GM19328 (cell line): Measurements from ENCODE around the gene CLSTN2.

ENCODE experiments used
- ATAC-seq: cut with Tn5 transposase; IDR thresholded peaks from one replicate; pipeline ENCODE4 v1.9.1; 2021; ENCODE audit warnings: mild to moderate bottlenecking, moderate library complexity; ENCODE audit not compliant: unreplicated experiment

CLSTN2 gene

DNA sequence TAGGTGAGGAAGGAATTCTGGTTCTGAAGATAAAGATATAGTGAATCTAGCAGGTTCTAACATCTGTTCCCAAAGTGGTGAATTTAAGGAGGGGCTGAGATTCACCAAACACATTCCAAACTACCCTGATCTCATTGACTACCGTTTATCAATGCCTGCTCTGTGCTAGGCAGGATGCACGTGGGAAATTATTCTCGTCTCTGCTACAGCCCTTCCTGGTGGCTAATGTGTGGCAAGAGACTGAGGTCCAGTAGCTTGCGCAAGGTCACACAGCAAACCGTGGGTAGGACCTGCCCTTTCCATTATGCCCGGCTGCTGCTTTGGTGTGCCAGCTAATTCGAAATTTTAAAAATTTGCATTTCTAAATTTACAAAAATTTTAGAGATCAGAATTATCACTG is 533.4 kb downstream of the CLSTN2 start:
- ATAC-seq: no peak

DNA sequence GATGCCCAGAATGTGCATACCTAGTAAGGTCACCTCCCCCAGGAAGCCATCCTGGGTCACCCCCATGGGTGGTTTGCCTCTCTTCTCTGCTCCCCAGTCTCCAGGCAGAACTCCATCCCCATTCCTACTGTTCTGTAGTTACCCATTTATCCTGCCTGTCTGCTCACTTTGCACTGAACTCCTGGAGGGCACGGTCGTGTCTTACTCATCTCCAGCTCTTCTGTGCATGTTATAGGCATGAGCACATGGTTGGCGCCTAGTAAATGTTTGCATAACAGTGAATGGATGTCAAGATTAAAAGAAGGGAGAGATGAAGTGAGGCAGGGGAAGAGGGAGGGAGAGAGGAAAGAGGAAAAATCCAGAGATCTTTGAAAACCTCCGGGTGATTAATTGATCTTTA is 534.5 kb downstream of the CLSTN2 start:
- ATAC-seq: no peak

- no peak for ATAC-seq
Observed at GRCh38 chr3:140470211-140470610, 535.2 kb downstream of the CLSTN2 start.

DNA sequence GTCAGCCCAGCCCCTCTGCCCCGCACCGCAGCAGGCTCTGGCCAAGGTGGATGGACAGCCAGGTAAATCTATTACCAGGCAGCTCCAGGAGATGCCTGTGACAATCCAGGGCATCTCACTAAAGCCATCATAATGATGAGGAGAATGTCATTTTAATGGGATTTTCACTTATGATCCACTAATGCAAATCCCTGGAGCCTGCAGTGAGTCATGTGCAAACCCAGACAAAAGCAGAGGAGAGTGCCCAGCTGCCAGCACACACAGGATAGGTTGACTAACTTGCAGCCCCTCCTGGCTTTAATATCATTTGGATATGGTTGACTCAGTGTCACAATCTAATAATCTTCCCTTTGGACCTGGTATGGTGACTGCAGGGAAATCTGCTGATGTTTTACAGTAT is 536.0 kb downstream of the CLSTN2 start:
- no peak for ATAC-seq

- no peak for ATAC-seq
Observed at GRCh38 chr3:140472306-140473020, 537.5 kb downstream of the CLSTN2 start.

- ATAC-seq: no peak
Observed at GRCh38 chr3:140487566-140487965, 552.6 kb downstream of the CLSTN2 start.

- ATAC-seq: no peak
Observed at GRCh38 chr3:140493271-140493670, 558.3 kb downstream of the CLSTN2 start.

- ATAC-seq: no peak
Observed at GRCh38 chr3:140494970-140495369, 560.0 kb downstream of the CLSTN2 start.

DNA sequence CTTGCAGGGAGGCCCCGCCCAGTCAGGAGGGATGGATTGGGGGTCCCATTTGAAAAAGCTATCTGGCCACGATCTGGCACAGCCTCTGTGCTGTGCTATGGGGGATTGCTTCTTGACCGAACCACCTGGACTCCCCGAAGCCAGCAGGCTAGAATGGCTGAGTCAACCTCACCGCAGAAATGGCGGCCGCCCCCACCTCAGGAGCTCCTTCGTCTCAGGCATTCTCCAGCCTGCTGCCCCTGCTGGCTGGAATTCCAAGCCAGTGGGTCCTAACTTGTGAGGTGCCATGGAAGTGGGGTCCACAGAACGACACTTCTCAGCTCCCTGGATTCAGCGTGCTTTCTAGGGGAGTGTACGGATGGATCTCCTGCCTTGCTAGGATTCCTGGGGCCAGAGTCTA is 562.3 kb downstream of the CLSTN2 start:
- no peak for ATAC-seq

GRCh38 chr3:140499114-140499757 is 564.3 kb downstream of the CLSTN2 start:
- ATAC-seq: no peak

GRCh38 chr3:140500473-140500872 is 565.5 kb downstream of the CLSTN2 start:
- no peak for ATAC-seq

DNA sequence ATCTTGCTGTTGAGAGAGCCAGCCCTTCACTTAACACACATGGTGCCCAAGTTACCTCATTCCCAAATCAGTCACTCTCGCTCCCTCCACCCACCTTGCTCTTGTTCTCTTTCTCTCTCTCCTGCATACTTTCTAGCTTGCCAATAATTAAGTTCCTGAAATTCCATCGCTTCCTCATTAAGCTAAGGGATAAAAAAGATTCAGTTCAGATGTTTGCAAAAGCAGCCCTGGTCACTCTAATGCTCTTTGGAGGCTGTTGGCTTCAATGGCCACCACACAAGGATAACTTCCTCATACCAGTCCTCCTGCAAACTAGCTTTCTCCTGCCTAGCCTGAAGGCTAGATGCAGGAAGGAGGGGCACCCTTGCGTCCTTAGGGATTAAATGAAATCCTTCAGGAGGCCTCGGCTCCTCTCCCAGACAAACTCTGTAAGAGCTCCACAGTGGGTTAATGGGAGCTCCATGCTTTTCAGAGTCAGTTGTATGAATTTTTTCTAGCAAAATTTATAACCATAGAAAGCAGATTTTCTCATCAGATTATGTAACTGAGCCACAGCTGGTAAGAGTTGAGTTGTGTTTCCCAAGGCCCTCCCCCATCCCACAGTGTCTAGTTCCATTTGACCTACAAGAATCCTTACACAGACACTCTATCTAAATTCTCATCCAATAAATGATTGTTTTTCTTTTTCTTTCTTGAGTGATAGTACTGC is 566.2 kb downstream of the CLSTN2 start:
- no peak for ATAC-seq

DNA sequence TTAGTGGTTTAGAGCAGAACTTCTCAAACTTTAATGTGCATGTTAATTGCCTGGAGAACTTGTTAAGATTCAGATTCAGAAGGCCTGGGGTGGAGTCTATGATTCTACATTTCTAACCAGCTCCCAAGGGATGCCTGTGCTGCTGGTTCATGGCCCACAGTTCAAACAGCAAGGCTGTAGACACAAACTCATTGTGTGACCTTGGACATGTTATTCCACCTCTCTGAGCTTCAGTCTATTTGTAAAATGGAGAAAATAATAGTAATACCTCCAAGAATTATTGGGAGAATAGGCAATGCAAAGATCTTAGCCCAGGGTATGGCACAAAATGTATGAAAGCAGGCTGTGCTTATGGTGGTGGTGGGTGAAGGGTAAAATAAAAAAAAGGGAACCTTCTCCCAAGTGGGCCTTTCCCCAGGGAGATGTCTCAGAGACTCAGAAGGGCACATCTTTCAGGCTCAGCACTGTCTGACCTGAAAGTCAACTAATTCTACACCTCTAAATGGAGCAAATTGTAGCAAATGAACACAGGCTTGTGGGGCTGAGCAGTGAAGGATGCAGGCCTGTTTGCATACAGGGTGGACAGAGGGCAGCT is 566.9 kb downstream of the CLSTN2 start:
- no peak for ATAC-seq

GRCh38 chr3:140505213-140505612 is 570.2 kb downstream of the CLSTN2 start:
- ATAC-seq: no peak

GRCh38 chr3:140505876-140506275 is 570.9 kb downstream of the CLSTN2 start:
- ATAC-seq: no peak

DNA sequence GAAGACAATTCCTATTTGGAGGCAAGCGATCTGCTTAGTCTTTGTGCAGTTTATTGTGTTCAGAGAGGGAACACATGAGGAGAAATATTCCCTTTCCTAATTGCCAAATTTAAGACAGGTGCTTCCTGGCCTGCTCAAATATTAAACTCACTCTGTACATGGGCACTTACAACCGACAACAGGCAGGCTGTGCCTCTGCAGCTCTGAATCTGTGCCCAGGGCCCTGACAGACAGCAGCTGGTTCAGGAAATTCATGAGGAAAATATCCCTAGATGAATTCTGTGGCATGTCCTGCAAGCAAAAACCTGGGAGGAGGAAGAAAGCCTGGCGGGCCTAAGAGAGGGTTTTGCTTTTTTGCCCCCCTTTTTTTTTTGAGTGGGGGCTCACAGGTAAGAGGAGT is 573.6 kb downstream of the CLSTN2 start:
- ATAC-seq: no peak

GRCh38 chr3:140509534-140509933 is 574.5 kb downstream of the CLSTN2 start:
- no peak for ATAC-seq

DNA sequence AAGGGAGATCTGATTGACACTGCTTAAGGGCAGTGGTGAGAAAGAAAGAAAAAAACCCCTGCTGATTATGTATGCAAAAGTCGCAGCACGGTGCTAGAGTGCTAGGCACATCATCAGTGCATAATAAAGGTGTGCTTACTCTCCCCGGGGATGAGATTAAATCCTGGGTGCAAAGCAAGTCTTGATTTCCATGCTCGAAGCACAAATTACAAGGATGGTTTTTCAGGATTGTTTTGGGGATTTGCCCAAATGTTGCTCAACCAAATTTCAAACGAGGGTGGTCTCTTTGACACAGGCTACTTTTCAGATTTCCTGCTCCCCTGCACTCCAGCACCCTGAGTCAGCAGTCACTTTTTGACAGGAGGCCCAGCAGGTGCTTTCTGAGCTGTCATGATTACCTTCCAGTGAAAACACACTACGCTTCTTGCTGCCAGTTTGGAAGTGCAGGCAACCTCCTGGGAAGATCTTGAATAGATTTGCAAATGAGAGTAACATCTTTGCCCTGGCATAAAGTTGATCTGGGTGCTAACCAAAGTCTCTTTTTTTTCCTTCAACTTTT is 575.4 kb downstream of the CLSTN2 start:
- no peak for ATAC-seq

DNA sequence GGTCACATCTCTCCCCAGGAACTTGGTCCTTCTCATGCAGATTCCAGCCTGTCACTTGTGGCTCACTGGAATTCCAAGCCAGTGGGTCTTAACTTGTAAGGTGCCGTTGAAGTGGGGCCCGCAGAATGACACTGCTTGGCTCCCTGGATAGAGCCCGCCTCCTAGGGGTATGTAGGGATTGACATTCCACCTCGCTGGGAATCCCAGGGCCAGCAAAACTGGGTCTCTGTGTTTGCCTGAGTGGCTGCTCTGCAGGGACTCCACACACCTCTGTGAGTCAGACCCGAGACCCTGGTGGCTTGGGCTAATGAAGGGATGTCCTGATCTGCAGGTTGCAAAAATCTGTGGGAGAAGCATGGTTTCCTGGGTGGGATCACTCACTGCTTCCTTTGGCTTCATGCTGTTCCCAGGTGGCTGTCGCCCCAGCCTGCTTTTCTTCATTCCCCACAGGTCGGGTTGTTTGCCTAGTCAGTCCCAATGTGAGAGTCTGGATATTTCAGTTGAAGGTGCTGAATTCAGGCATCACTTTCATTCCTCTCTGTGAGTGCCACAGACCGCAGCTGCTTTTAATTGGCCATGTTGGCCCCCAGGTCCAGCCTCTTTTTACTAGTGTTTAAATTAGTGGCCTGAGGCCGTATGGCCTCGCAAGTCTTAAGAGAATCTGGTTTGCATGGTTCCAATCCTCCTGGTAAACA is 586.9 kb downstream of the CLSTN2 start:
- ATAC-seq: no peak

DNA sequence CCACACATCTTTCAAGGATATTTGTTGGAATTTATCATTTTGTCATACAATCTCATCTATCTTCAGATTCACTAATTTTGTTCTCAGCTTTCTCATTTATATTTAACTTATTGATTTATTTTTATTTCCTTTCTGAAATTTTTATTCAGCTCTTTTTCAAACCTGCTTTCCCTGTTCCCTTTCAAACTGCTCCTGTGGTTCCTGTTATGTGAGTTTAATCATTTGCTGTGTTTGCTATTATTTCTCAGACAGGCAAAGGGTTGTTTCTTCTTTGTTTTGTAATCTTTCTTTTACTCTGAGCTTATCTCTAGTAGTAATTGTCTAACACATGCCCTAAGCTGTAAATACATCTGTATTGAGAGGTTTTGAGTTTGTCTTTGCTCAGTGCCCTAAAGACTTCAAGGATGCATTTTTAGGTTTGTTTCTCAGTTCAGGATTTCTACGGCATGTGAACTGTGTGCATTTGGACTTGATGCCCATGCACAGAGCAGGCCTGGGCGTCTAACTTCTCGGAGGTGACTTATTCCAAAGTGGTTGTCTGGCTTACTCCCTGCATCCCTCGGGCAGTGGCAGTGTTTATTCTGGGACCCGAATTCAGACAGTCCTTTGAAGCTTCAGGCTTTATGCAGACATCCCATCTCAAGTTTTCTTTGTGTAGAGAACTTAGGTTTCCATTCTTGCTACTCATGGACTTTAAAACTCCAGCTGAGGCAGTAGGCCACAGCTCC is 587.8 kb downstream of the CLSTN2 start:
- no peak for ATAC-seq
